Measurements from ENCODE around the gene CELSR1.

The CELSR1 gene

GRCh38 chr22:46459347-46460065 is 77.9 kb downstream of the CELSR1 start:
- no peak for DNase-seq (ENCODE audit: low read depth)

DNA sequence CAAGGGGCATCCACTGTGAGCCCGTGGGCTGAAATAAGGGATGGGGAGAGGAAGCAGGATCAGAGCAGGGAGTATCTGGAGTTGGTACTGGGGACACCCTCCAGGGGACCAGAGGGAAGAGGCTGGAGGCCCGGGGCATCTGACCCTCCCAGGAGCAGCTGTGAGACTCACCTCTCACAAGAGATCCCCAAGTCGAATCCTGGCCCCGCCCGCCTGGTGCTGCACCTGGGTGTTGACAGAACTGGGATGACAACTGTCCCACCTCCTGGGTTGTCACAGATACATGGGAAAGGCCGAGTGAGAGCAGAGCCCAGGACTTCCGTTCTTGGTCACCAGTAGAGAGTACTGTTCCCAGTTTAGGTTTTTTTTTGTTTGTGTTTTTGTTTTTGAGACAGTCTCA is 78.9 kb downstream of the CELSR1 start:
- DNase-seq (ENCODE audit: low read depth) = no peak

- no peak for DNase-seq (ENCODE audit: low read depth)
These were observed 79.6 kb downstream of the CELSR1 start for GRCh38 chr22:46457502-46458488.

DNA sequence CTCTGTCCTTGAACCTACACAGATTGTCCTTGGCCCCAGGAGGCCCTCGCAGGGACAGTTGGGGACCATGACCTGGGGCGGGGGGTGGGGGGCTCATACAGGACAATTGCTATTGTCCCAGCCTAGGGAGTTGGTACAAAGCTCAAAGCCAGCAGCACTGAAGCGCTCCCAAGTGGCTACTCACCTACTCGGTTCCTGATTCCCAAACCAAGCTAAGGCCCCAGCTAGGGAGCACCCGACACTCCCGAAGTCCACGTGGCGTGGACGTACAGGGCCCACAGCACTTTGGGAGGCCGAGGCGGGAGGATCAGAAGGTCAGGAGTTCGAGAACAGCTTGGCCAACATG is 80.6 kb downstream of the CELSR1 start:
- no peak for DNase-seq (ENCODE audit: low read depth)

GRCh38 chr22:46455446-46455845 is 82.0 kb downstream of the CELSR1 start:
- DNase-seq (ENCODE audit: low read depth) = no peak

DNA sequence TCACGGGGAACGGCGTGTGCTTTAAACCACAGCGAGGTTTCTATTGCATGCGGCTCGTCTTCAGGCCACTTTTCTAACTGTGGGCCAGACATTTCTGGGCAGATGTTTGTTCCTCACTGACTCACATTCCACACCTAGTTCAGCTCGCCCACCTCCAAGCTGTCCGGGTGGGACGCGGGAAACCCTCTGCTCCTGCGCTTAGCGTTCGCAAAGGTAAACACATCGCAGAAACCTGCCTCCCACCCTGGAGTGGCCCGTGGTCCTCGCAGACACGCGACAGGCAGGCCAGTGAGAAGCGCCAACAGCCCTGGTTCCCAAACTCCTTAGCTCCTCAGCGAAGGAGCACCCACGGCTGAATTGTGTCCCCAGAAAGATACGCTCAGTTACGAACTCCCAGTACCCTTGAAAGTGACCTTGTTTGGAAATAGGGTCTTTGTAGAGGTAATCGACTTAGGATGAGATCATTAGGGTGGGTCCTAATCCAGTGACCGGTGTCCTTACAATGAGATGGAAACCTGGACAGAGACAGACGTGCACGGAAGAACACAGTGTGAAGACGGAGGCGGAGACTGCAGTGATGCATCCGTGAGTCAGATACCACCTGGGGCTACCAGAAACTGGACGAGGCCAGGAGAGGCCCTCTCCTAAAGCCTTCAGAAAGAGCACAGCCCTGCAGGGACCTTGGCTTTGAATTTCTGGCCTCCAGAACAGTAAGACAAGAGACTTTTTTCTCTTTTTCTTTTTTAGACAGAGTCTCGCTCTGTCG is 82.7 kb downstream of the CELSR1 start:
- no peak for DNase-seq (ENCODE audit: low read depth)

DNA sequence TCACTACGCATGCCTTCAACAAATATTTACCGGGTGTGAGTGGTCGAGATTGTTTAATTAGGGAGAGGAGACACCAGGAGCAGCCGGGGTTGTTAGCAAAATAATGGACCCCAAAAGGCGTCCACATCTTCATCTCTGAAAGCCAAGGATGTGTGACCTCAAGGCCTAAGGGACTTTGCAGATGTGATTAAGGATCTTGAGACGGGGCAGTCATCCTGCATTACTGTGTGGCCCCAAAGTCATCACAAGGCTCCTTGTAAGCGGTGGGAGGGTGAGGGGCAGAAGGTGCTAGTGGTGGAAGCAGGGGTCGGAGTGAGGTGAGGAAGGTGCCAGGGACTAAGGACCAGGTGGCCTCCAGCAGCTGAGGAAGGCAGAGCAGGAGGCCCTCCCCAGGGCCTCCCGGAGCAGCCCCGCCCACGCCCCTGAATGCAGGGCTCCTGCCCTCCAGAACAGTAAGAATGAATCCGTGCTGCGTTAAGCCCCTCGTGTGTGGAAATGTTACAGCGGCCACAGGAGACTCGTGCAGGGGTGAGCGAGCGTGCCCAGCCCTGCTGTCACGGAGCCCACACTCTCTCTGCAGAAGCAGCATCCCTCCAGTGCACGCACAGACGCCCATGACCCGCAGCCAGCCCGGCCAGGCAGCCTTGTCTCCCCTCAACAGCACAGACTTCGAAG is 83.5 kb downstream of the CELSR1 start:
- no peak for DNase-seq (ENCODE audit: low read depth)

GRCh38 chr22:46453006-46453828 is 84.2 kb downstream of the CELSR1 start:
- DNase-seq (ENCODE audit: low read depth) = no peak

GRCh38 chr22:46452195-46453005 is 85.0 kb downstream of the CELSR1 start:
- DNase-seq (ENCODE audit: low read depth) = no peak

DNA sequence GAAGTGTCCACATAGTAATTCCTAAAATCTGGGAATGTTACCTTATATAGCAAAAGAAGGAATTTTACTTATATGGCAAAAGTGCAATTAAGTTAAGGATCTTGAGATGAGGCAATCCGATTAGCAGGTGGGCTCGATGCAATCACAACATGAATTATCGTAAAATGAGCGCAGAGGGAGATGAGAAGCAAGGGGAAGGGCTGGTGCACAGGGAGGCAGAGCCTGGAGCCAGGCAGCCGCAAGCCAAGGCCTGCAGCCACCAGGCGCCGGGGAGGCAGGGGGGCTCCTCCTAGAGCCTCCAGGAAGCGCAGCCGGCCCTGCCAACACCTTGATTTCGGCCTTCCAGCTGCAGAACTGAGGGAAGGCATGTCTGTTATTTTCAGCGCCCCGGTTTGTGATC is 85.7 kb downstream of the CELSR1 start:
- no peak for DNase-seq (ENCODE audit: low read depth)

DNA sequence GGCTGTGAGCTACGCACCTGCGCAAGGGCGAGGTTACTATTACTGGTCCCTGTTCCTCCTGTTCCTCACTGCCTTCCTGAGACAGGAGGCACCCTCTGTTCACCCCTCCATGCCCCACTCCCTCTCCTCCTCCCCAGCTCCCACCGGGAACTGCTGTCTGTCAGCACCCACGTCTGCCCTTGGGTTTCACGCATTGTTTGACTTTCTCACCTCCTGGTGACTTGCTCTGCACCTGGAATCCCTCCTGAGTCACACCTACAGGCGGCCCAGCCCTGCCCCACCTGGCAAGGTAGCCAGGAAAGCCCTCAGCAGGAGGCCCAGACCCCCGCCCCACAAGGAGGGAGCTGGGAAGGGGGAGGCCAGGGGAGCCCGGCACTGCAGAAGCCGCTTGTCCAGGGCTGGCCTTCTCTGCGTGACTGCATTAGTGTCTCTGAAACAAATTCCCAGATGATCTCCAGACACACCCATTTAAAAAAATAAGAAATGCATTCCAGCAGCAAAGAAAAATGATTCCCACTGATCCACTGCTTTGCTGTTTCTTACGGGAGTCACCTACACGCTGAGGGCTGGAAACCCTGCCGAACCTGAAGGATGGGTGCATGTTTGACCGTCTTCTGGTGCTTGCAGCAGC is 86.4 kb downstream of the CELSR1 start:
- DNase-seq (ENCODE audit: low read depth) = no peak

GRCh38 chr22:46449974-46450745 is 87.3 kb downstream of the CELSR1 start:
- no peak for DNase-seq (ENCODE audit: low read depth)

DNA sequence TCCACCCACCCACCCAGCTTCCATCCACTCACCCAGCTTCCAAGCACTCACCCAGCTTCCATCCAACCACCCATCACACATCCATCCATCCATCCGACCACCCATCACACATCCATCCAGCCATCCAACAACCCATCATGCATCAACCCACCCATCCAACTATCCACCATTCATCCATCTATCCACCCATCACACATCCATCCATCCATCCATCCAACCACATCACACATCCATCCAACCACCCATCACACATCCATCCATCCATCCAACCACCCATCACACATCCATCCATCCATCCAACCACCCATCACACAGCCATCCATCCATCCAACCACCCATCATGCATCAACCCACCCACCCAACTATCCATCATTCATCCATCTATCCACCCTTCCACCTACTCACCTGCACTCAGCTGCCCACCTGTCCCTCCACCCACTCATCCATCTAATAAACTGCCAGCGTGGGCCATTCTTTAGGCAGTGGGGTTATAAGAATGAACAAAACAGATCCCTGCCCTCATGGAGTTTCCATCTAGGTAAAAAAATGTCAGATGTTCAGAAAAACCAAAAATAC is 88.2 kb downstream of the CELSR1 start:
- DNase-seq (ENCODE audit: low read depth) = no peak

- no peak for DNase-seq (ENCODE audit: low read depth)
These were observed 89.1 kb downstream of the CELSR1 start for GRCh38 chr22:46448333-46448732.

- DNase-seq (ENCODE audit: low read depth) = no peak
These were observed 89.5 kb downstream of the CELSR1 start for GRCh38 chr22:46447906-46448305.

DNA sequence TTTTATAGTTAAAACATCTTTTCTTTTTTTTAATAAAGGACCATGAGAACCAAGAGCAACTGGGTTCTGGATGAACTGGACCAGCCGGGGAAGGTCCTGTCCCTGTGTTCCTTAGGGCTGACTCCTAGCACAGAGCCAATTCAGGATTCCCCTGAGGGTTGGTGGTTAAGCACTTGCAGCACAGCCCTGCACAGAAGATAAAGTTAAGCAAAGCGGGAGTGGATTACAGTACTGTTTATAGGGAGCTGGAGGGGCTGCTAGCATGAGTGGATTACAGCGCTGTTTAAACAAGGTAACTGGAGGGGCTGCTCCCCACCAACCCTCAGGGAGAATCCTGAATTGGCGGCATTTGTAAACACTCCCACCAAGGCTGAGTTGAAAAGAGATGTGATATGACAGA is 90.6 kb downstream of the CELSR1 start:
- DNase-seq (ENCODE audit: low read depth) = no peak

DNA sequence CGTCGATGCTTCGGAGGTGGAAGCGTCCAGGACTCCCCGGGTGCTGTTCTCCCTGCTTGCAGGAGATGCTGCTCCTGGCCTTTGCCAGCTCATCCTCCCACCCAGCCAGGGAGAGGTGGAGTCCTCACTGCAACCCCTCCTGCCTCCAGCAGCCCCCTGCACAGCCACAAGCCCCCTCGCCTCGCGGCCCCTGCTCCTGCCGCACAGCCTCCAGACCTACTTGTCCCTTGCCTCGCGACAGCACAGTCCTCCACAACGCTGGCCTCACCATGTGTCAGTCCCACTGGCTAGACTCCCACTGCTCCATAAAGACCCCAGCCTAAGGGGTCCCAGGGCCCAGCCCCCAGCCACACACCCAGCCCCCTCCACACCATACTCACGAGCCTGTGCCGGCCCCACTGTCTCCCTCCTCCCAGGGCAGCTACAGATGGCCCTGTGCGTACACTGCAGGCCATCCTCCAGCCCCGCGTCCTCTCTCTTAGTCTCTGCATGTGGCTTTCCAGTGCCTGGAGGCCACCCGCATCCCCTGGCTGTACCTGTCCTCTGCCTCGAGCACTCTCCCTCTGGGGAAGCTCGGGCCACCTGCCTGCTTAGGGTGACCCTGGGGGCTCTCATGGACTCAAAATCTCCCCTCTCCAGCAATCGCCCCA is 91.5 kb downstream of the CELSR1 start:
- DNase-seq (ENCODE audit: low read depth) = no peak

GRCh38 chr22:46444390-46444854 is 93.0 kb downstream of the CELSR1 start:
- no peak for DNase-seq (ENCODE audit: low read depth)

All from stimulated activated CD8-positive, alpha-beta memory T cell treated with anti-CD3 and anti-CD28 coated beads, Interleukin-7, amount 100 ng/mL, for 24 hours (primary cell).